Breast epithelium (tissue), 3 donors: ENCODE measurements around the gene SMC4.

ENCODE experiments used
- CTCF ChIP-seq, 3 donors: fragments of 450-650 bp; IDR thresholded peaks; one replicate each; pipeline ENCODE4 v1.5.1; 2016 to 2017; ENCODE audit warnings: antibody characterized with exemption in 3 of 3, mild to moderate bottlenecking in 3 of 3, moderate library complexity in 3 of 3
- POLR2A ChIP-seq: fragments of 450-650 bp; IDR thresholded peaks from one replicate; pipeline ENCODE4 v1.6.1; 2016; ENCODE audit warnings: antibody characterized with exemption, mild to moderate bottlenecking, moderate library complexity

- TF ChIP-seq CTCF (IDR thresholded peaks at IDR 0.05) (no peak), POLR2A (no peak)
These were observed 78.9 kb downstream of the SMC4 start for GRCh38 chr3:160478338-160478737.
